ENCODE results near the gene CFAP46.

GRCh38 chr10:132941640-132942051 lies 724 bp downstream of the CFAP46 start:
- TF ChIP-seq POLR2A (IDR thresholded peaks at IDR 0.05), result no peak
- TF ChIP-seq, protein P1, sequence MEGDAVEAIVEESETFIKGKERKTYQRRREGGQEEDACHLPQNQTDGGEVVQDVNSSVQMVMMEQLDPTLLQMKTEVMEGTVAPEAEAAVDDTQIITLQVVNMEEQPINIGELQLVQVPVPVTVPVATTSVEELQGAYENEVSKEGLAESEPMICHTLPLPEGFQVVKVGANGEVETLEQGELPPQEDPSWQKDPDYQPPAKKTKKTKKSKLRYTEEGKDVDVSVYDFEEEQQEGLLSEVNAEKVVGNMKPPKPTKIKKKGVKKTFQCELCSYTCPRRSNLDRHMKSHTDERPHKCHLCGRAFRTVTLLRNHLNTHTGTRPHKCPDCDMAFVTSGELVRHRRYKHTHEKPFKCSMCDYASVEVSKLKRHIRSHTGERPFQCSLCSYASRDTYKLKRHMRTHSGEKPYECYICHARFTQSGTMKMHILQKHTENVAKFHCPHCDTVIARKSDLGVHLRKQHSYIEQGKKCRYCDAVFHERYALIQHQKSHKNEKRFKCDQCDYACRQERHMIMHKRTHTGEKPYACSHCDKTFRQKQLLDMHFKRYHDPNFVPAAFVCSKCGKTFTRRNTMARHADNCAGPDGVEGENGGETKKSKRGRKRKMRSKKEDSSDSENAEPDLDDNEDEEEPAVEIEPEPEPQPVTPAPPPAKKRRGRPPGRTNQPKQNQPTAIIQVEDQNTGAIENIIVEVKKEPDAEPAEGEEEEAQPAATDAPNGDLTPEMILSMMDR (IDR thresholded peaks at IDR 0.05), result no peak

All from lower leg skin (tissue), 3 donors.